Tibial nerve (tissue), 4 donors: ENCODE measurements around the gene RNF208. TPM values are rescaled to one million over a fixed set of nuclear protein-coding genes. Genes with fewer than 3 reads are reported as not detected.

Source experiments
- DNase-seq, 2 donors: peaks; one replicate each; pipeline ENCODE4 v3.0.0-alpha.2; 2019; ENCODE audit warnings: low spot score in 2 of 2
- H3K27ac ChIP-seq, 4 donors: fragments of 200-600 bp; sonication (generic) in 3 of 4; one replicate each; pipeline ENCODE4 v1.5.1; 2017 to 2019; ENCODE audit warnings: mild to moderate bottlenecking in 1 of 4
- H3K27me3 ChIP-seq, 2 donors: fragments of 200-600 bp; sonication (generic) in 1 of 2; one replicate each; pipeline versions ENCODE4 v1.5.1 to v1.6.0; 2017 to 2019
- H3K36me3 ChIP-seq, 3 donors: fragments of 200-600 bp; sonication (generic); one replicate each; pipeline ENCODE4 v1.5.1; 2018 to 2019
- H3K4me1 ChIP-seq, 4 donors: fragments of 200-600 bp; sonication (generic) in 3 of 4; one replicate each; pipeline ENCODE4 v1.5.1; 2017 to 2019
- H3K4me3 ChIP-seq, 4 donors: fragments of 200-600 bp; sonication (generic) in 3 of 4; one replicate each; pipeline ENCODE4 v1.5.1; 2017 to 2019; ENCODE audit warnings: mild to moderate bottlenecking in 1 of 4, moderate library complexity in 1 of 4
- H3K9me3 ChIP-seq, 4 donors: fragments of 200-600 bp; sonication (generic) in 3 of 4; one replicate each; pipeline ENCODE4 v1.5.1; 2017 to 2019
- EP300 ChIP-seq, 2 donors: sonication (generic); formaldehyde crosslinking; IDR thresholded peaks; one replicate each; pipeline ENCODE4 v1.6.1; 2017; ENCODE audit warnings: antibody characterized with exemption in 2 of 2, mild to moderate bottlenecking in 1 of 2
- POLR2A ChIP-seq, 2 donors: fragments of 450-650 bp; IDR thresholded peaks; one replicate each; pipeline ENCODE4 v1.6.1; 2017; ENCODE audit warnings: antibody characterized with exemption in 2 of 2, mild to moderate bottlenecking in 2 of 2, moderate library complexity in 2 of 2
- WGBS, 2 donors: methylation state at CpG; one replicate each; pipeline ENCODE4 v1.1.5; 2018; 5-methylcytosine and 5-hydroxymethylcytosine counted together
- total RNA-seq, 4 donors: library from RNA; depleted of rRNA; stranded (reverse); fragments of >200 nt; gene quantifications; one replicate each; pipeline ENCODE4 v1.1.0, GENCODE V29; 2016
- TF ChIP-seq, protein P1 (sequence below), 5 experiments: fragments of 200-600 bp in 3 of 5; fragments of 450-650 bp in 2 of 5; sonication (generic) in 3 of 5; IDR thresholded peaks; one replicate each; pipeline ENCODE4 v1.5.1; 2016 to 2019; ENCODE audit warnings: antibody characterized with exemption in 5 of 5, mild to moderate bottlenecking in 3 of 5, moderate library complexity in 2 of 5

The RNF208 gene
- total RNA-seq, 4 donors from 2014 or later: 0.63 to 8.1 (median 1.5) TPM

DNA sequence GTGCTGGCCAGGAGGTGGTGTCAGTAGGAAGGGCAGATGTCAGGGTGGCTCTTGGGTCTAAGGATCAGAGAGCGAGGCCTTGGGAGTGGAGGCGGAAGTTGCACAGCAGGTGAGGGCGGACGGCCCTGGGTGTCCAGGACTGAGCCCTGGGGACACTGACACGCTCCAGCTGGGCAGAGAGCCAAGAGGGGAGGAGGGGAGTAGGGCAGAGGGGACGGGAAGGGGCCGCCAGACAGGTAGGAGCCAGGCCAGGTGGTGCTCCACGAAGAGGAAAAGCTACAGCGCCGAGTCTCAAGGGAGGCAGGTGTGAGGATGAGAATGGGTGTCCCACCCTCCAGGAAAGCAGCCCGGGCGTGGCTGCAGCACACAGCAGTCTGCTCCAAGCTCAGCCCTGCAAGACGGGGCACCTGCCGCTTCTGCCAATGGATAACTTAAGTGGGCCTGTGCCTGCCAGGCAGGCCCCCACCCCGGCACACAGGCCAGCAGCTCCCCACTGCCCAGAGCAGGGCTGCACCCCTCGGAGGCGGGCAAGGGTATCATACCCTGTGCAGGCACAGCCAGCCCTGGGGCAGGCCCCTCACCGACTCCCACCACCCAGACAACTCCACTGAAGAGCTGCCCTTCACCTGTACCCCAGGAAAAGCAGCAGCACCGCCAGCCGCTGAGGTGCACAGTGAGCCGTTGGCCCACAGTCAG is 26.4 kb downstream of the RNF208 start:
- no peak for DNase-seq
- Histone ChIP-seq H3K27ac (peak overlapping the region in 1 of 4 donors; percentile 65), H3K9me3 (no peaks in the 10 kb centered on the region), H3K4me3 (no peak overlapping the region), H3K4me1 (peaks cover 7 to 67% (median 16%) of the 10 kb centered on the region in 4 donors), H3K36me3 (peaks cover 0 to 17% (median 0%) of the 10 kb centered on the region in 3 donors), H3K27me3 (no peaks in the 10 kb centered on the region)
- TF ChIP-seq EP300 (IDR thresholded peaks at IDR 0.05) (no peak), POLR2A (IDR thresholded peaks at IDR 0.05) (no peak)
- TF ChIP-seq, protein P1, sequence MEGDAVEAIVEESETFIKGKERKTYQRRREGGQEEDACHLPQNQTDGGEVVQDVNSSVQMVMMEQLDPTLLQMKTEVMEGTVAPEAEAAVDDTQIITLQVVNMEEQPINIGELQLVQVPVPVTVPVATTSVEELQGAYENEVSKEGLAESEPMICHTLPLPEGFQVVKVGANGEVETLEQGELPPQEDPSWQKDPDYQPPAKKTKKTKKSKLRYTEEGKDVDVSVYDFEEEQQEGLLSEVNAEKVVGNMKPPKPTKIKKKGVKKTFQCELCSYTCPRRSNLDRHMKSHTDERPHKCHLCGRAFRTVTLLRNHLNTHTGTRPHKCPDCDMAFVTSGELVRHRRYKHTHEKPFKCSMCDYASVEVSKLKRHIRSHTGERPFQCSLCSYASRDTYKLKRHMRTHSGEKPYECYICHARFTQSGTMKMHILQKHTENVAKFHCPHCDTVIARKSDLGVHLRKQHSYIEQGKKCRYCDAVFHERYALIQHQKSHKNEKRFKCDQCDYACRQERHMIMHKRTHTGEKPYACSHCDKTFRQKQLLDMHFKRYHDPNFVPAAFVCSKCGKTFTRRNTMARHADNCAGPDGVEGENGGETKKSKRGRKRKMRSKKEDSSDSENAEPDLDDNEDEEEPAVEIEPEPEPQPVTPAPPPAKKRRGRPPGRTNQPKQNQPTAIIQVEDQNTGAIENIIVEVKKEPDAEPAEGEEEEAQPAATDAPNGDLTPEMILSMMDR (IDR thresholded peaks at IDR 0.05): no peak
- 73 to 79% methylated on average over 13 to 20 of the region's 21 CpGs for WGBS, 2 donors

DNA sequence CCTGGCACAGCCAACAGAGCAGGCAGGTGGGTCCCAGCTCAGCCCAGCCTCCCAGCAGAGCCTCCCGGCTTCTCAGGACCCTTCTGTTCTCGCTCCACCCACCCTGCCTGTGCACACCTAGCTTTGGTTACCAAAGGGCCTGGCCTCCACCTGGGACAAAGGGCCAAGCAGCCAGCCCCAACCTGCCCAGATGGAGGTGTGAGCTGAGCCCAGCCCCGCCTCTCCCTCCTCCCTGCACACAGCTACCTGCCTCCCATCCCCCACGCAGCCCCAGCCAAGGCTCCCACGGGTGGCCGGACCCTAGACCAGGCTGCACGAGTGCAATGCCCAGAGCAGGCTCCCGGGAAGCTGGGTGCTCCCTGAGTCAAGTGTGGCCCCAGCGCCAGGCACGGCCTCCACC is 27.1 kb downstream of the RNF208 start:
- TF ChIP-seq EP300 (IDR thresholded peaks at IDR 0.05) (no peak), POLR2A (IDR thresholded peaks at IDR 0.05) (no peak)
- TF ChIP-seq, protein P1 (IDR thresholded peaks at IDR 0.05): no peak
- Histone ChIP-seq H3K27ac (peak overlapping the region in 1 of 4 donors; percentile 0), H3K4me3 (no peak overlapping the region), H3K9me3 (no peaks in the 10 kb centered on the region), H3K4me1 (peaks cover 9 to 74% (median 22%) of the 10 kb centered on the region in 4 donors), H3K27me3 (no peaks in the 10 kb centered on the region), H3K36me3 (peaks cover 0 to 25% (median 6%) of the 10 kb centered on the region in 3 donors)
- WGBS, 2 donors: 85% methylated on average over 4 to 10 of the region's 10 CpGs
- DNase-seq: no peak

DNA sequence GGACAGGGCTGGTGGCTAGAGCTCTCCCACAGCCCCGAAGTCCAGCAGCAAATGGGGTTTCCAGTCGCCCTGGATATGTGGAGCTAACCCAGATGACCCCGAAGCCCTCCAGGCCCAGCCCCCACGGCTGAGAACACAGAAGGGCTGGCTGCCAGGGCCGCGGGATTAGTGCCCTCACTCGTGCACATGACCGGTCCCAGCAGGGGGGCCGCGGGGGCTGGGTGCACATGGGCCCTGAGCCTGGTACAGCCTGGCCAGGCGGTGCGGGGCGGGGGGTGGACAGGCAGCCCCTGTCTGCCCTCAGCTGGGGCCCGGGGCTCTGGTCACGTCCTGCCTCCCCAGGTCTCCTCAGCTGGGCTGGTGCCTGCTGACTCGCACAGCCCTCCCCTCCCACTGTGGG is 27.7 kb downstream of the RNF208 start:
- peaks cover 0 to 27% (median 7%) of the 10 kb centered on the region in 3 donors for H3K36me3 ChIP-seq
- peak overlapping the region in 1 of 4 donors; percentile 0 for H3K27ac ChIP-seq
- peaks cover 11 to 74% (median 22%) of the 10 kb centered on the region in 4 donors for H3K4me1 ChIP-seq
- H3K27me3 ChIP-seq: no peaks in the 10 kb centered on the region
- WGBS, 2 donors: 47 to 62% methylated on average over 2 to 12 of the region's 16 CpGs
- DNase-seq: no peak
- no peaks in the 10 kb centered on the region for H3K9me3 ChIP-seq
- no peak overlapping the region for H3K4me3 ChIP-seq
- TF ChIP-seq EP300 (IDR thresholded peaks at IDR 0.05) (no peak), POLR2A (IDR thresholded peaks at IDR 0.05) (no peak)
- TF ChIP-seq, protein P1 (IDR thresholded peaks at IDR 0.05): no peak

DNA sequence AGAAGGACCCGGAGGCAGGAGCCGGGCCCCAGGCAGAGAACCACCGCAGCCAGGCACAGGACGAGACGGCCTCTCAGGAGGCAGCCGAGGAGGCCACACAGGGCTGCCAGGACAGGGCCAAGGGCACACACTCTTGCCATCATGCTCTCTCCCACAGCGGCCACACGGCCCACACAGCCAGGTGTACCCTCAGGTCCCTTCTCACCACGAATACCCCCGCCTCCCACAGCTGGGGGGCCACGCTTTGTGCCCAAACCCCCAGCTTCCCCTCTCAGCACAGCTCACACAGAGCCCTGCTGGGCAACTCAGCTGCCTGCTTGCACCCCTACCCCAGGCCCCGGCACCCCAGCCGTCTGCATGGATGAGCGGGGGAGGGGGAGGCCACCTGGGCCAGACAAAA is 28.3 kb downstream of the RNF208 start:
- no peak for DNase-seq
- peaks cover 0 to 27% (median 7%) of the 10 kb centered on the region in 3 donors for H3K36me3 ChIP-seq
- TF ChIP-seq, protein P1 (IDR thresholded peaks at IDR 0.05): no peak
- no peak for TF ChIP-seq EP300 (IDR thresholded peaks at IDR 0.05)
- TF ChIP-seq POLR2A (IDR thresholded peaks at IDR 0.05): no peak
- peaks cover 7 to 72% (median 20%) of the 10 kb centered on the region in 4 donors for H3K4me1 ChIP-seq
- WGBS, 2 donors: 84 to 86% methylated on average over 11 to 13 of the region's 14 CpGs
- no peaks in the 10 kb centered on the region for H3K27me3 ChIP-seq
- H3K9me3 ChIP-seq: no peaks in the 10 kb centered on the region
- H3K27ac ChIP-seq: no peak overlapping the region
- no peak overlapping the region for H3K4me3 ChIP-seq

DNA sequence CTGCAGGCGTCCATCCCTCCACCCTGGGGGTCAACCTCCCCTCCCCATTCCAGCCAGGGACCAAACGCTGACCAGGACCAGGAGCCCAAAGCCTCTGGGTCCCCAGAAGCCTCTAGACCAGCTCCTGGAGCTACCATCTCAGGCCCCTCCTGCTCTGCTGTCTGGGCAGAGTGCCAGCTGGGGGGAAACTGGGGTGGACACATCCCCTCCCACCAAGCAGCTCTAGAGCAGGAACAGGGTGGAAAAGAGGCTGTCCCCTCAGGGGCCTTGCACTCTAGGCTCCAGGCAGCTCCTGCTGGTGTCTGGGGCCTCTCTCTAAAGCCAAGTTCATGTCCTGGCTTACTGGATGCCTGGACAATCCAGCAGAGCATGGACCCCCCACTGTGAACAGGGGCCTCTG is 29.2 kb downstream of the RNF208 start:
- Histone ChIP-seq H3K36me3 (peaks cover 0 to 27% (median 7%) of the 10 kb centered on the region in 3 donors), H3K9me3 (no peaks in the 10 kb centered on the region), H3K27me3 (no peaks in the 10 kb centered on the region), H3K4me1 (peaks cover 7 to 64% (median 17%) of the 10 kb centered on the region in 4 donors), H3K4me3 (no peak overlapping the region), H3K27ac (no peak overlapping the region)
- DNase-seq: no peak
- no peak for TF ChIP-seq EP300 (IDR thresholded peaks at IDR 0.05)
- TF ChIP-seq, protein P1 (IDR thresholded peaks at IDR 0.05): no peak
- no peak for TF ChIP-seq POLR2A (IDR thresholded peaks at IDR 0.05)
- 60 to 86% methylated on average over 1 to 2 of the region's 2 CpGs for WGBS, 2 donors
